Neuronal stem cell (in vitro differentiated cells): ENCODE results near the gene SPECC1L.

Source experiments
- DNase-seq: peaks from one replicate; pipeline ENCODE4 v3.0.0-alpha.2; 2013; ENCODE audit warnings: low spot score
- H2AFZ ChIP-seq: one replicate; pipeline ENCODE4 v1.6.1; 2013; ENCODE audit warnings: mild to moderate bottlenecking, low read length, inconsistent platforms
- H2AK5ac ChIP-seq: 2 replicates; pipeline ENCODE4 v1.6.1; 2013; ENCODE audit warnings: low read depth, mild to moderate bottlenecking, inconsistent platforms, low read length, moderate library complexity, mixed read lengths
- H2BK120ac ChIP-seq: 2 replicates; pipeline ENCODE4 v1.6.1; 2013; ENCODE audit warnings: low read depth, mild to moderate bottlenecking, inconsistent platforms, low read length, moderate library complexity, mixed read lengths
- H2BK12ac ChIP-seq: one replicate; pipeline ENCODE4 v1.6.1; 2013; ENCODE audit warnings: low read length, inconsistent platforms
- H2BK15ac ChIP-seq: 2 replicates; pipeline ENCODE4 v1.6.1; 2013; ENCODE audit warnings: mild to moderate bottlenecking, low read length, inconsistent platforms, mixed read lengths
- H2BK5ac ChIP-seq: one replicate; pipeline ENCODE4 v1.6.1; 2013; ENCODE audit warnings: inconsistent platforms, mild to moderate bottlenecking, low read length, moderate library complexity
- H3K14ac ChIP-seq: one replicate; pipeline ENCODE4 v1.6.1; 2013; ENCODE audit warnings: low read length, inconsistent platforms
- H3K18ac ChIP-seq: 2 replicates; pipeline ENCODE4 v1.6.1; 2013; ENCODE audit warnings: low read length, inconsistent platforms
- H3K23ac ChIP-seq: 2 replicates; pipeline ENCODE4 v1.6.1; 2013; ENCODE audit warnings: low read depth, mild to moderate bottlenecking, mixed read lengths, low read length, inconsistent platforms; ENCODE audit not compliant: poor library complexity
- H3K27ac ChIP-seq: replicated peaks from 3 replicates; pipeline ENCODE4 v1.5.1; 2013; ENCODE audit warnings: low read length, inconsistent platforms
- H3K27me3 ChIP-seq, 3 experiments: 2 replicates each; pipeline ENCODE4 v1.6.1; 2013; ENCODE audit warnings: low read length in 3 of 3, mild to moderate bottlenecking in 2 of 3, inconsistent platforms in 1 of 3, low read depth in 1 of 3, mixed read lengths in 1 of 3, moderate library complexity in 1 of 3; ENCODE audit not compliant: control insufficient read depth in 3 of 3, insufficient read depth in 3 of 3
- H3K36me3 ChIP-seq, 2 donors: replicated peaks in 1 of 2; 2 replicates each; pipeline ENCODE4 v1.6.1; 2013; ENCODE audit warnings: low read length in 2 of 2; ENCODE audit not compliant: control insufficient read depth in 2 of 2, insufficient read depth in 2 of 2
- H3K4ac ChIP-seq: 2 replicates; pipeline ENCODE4 v1.6.1; 2013; ENCODE audit warnings: inconsistent platforms, mild to moderate bottlenecking, low read length, moderate library complexity
- H3K4me1 ChIP-seq, 2 donors: 1 replicate in 1 of 2; 2 replicates in 1 of 2; pipeline ENCODE4 v1.6.1; 2013; ENCODE audit warnings: low read length in 2 of 2, low read depth in 1 of 2; ENCODE audit not compliant: control insufficient read depth in 2 of 2, insufficient read depth in 1 of 2
- H3K4me2 ChIP-seq: one replicate; pipeline ENCODE4 v1.6.1; 2013; ENCODE audit warnings: mild to moderate bottlenecking, low read length, inconsistent platforms; ENCODE audit not compliant: insufficient read depth, poor library complexity, severe bottlenecking
- H3K4me3 ChIP-seq, 2 donors: 2 replicates each; pipeline ENCODE4 v1.5.1; 2013; ENCODE audit warnings: low read length in 2 of 2, mild to moderate bottlenecking in 2 of 2, inconsistent platforms in 1 of 2, moderate library complexity in 1 of 2
- H3K79me1 ChIP-seq: one replicate; pipeline ENCODE4 v1.6.1; 2013; ENCODE audit warnings: low read depth, mild to moderate bottlenecking, inconsistent platforms, low read length, moderate library complexity
- H3K9ac ChIP-seq: one replicate; pipeline ENCODE4 v1.6.1; 2013; ENCODE audit warnings: mild to moderate bottlenecking, low read depth, low read length, inconsistent platforms; ENCODE audit not compliant: poor library complexity
- H3K9me3 ChIP-seq, 2 donors: replicated peaks in 1 of 2; 2 replicates each; pipeline versions ENCODE3 to v1.6.1; 2013; ENCODE audit warnings: low read length in 2 of 2, mild to moderate bottlenecking in 2 of 2, inconsistent platforms in 1 of 2, low read depth in 1 of 2, mixed read lengths in 1 of 2, moderate library complexity in 1 of 2; ENCODE audit not compliant: control insufficient read depth in 2 of 2, insufficient read depth in 1 of 2
- H4K8ac ChIP-seq: one replicate; pipeline ENCODE4 v1.6.1; 2013; ENCODE audit warnings: low read depth, mild to moderate bottlenecking, inconsistent platforms, low read length, moderate library complexity
- H4K91ac ChIP-seq: one replicate; pipeline ENCODE4 v1.6.1; 2013; ENCODE audit warnings: low read length, low read depth, mild to moderate bottlenecking, inconsistent platforms; ENCODE audit not compliant: poor library complexity
- WGBS, 2 donors: extraction: QIAGEN DNeasy Blood & Tissue Kit; methylation state at CpG; one replicate each; pipeline ENCODE4 v1.1.7; 2013; ENCODE audit warnings: missing lambda C conversion rate in 2 of 2, mixed read lengths in 1 of 2; ENCODE audit not compliant: insufficient read length in 2 of 2, insufficient replicate concordance in 1 of 2; ENCODE audit errors: extremely low coverage in 2 of 2; 5-methylcytosine and 5-hydroxymethylcytosine counted together

Gene SPECC1L

GRCh38 chr22:24412274-24412673 is 141.6 kb downstream of the SPECC1L start:
- no peak overlapping the region for H2AK5ac ChIP-seq
- no peak overlapping the region for H2BK15ac ChIP-seq
- H3K9me3 ChIP-seq, result no peaks in the 10 kb centered on the region
- no peak overlapping the region for H2BK120ac ChIP-seq
- H3K27me3 ChIP-seq, result no peaks in the 10 kb centered on the region
- peak overlapping the region; percentile 44 for H3K18ac ChIP-seq
- H3K9ac ChIP-seq, result no peak overlapping the region
- peaks cover 2 to 4% of the 10 kb centered on the region in 2 donors for H3K4me1 ChIP-seq
- H4K91ac ChIP-seq, result no peak overlapping the region
- H3K36me3 ChIP-seq, result peaks cover 22 to 87% of the 10 kb centered on the region in 2 donors
- peaks cover 1% of the 10 kb centered on the region for H3K79me1 ChIP-seq
- H4K8ac ChIP-seq, result no peak overlapping the region
- no peak overlapping the region for H2BK5ac ChIP-seq
- no peak for DNase-seq
- H3K27ac ChIP-seq, result no peak overlapping the region
- no peak overlapping the region for H3K14ac ChIP-seq
- H2BK12ac ChIP-seq, result no peak overlapping the region
- no peak overlapping the region for H3K4ac ChIP-seq
- no CpG with 5 or more reads among the region's 7 CpGs for WGBS, 2 donors
- H3K4me3 ChIP-seq, result no peak overlapping the region
- no peak overlapping the region for H3K23ac ChIP-seq
- H3K4me2 ChIP-seq, result no peak overlapping the region
- H2AFZ ChIP-seq, result no peak overlapping the region

DNA sequence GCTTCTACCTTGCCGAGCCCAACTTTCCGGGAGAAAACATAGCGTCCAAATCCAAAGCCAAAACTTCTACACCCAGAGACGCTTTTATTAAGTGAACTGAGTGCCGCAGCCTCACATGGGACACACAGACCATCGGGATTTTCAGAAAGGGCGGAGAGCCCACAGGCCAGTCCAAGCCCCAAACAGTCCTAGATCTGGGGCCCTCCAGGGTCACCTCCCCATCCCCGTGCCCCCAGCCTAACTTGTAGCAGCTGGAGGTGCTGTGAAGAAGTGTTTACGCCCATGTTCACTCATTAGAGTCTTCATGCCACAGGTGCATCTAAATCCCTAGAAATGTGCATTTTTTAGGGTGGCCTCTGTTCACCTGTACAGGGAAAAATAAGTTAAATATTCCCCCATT is 142.6 kb downstream of the SPECC1L start:
- H4K8ac ChIP-seq, result no peak overlapping the region
- H2AK5ac ChIP-seq, result no peak overlapping the region
- no peak overlapping the region for H3K23ac ChIP-seq
- H3K4me3 ChIP-seq, result no peak overlapping the region
- H2BK12ac ChIP-seq, result no peak overlapping the region
- no peak overlapping the region for H4K91ac ChIP-seq
- no peak overlapping the region for H2BK15ac ChIP-seq
- no peak overlapping the region for H3K4ac ChIP-seq
- no peak overlapping the region for H2BK120ac ChIP-seq
- DNase-seq, result no peak
- no peak overlapping the region for H3K14ac ChIP-seq
- no peak overlapping the region for H2AFZ ChIP-seq
- H3K79me1 ChIP-seq, result peaks cover under 1% of the 10 kb centered on the region
- no peak overlapping the region for H3K9ac ChIP-seq
- no peak overlapping the region for H2BK5ac ChIP-seq
- H3K9me3 ChIP-seq, result no peaks in the 10 kb centered on the region
- H3K27ac ChIP-seq, result no peak overlapping the region
- H3K4me1 ChIP-seq, result no peaks in the 10 kb centered on the region
- H3K36me3 ChIP-seq, result peaks cover 27 to 84% of the 10 kb centered on the region in 2 donors
- WGBS, 2 donors, result no CpG with 5 or more reads among the region's 9 CpGs
- H3K27me3 ChIP-seq, result no peaks in the 10 kb centered on the region
- no peak overlapping the region for H3K18ac ChIP-seq
- no peak overlapping the region for H3K4me2 ChIP-seq

GRCh38 chr22:24413736-24414385 is 143.2 kb downstream of the SPECC1L start:
- Histone ChIP-seq H3K36me3 (peaks cover 26 to 83% of the 10 kb centered on the region in 2 donors), H3K27ac (no peak overlapping the region), H3K9ac (no peak overlapping the region), H2BK120ac (no peak overlapping the region), H3K79me1 (no peaks in the 10 kb centered on the region), H4K8ac (no peak overlapping the region), H3K4ac (no peak overlapping the region), H3K4me3 (no peak overlapping the region), H3K4me1 (no peaks in the 10 kb centered on the region), H3K18ac (no peak overlapping the region), H2BK5ac (no peak overlapping the region), H3K9me3 (no peaks in the 10 kb centered on the region), H2AFZ (no peak overlapping the region), H3K23ac (no peak overlapping the region), H2BK12ac (no peak overlapping the region), H2BK15ac (no peak overlapping the region), H3K14ac (no peak overlapping the region), H3K4me2 (no peak overlapping the region), H3K27me3 (no peaks in the 10 kb centered on the region), H4K91ac (no peak overlapping the region), H2AK5ac (no peak overlapping the region)
- no CpG with 5 or more reads among the region's 18 CpGs for WGBS, 2 donors
- no peak for DNase-seq

DNA sequence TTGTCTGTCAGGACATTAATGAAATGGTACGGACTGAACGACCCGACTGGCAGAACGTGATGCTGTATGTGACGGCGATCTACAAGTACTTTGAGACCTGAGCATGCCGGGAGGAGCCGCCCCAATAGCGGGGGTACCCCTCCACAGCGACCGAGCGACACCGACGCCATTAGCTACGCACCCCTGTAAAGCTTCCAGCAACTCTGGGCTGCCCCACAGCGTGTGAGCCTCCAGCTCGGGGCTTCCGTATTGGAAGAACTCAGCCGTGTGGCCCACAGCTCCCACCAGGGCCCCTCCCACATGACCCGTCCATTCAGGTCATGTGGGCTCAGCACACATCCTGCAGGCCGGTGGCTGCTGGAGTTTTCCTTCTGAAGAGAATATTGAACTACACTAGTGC is 143.9 kb downstream of the SPECC1L start:
- Histone ChIP-seq H3K4ac (no peak overlapping the region), H2BK120ac (no peak overlapping the region), H3K9ac (no peak overlapping the region), H3K14ac (no peak overlapping the region), H2BK5ac (no peak overlapping the region), H3K4me2 (no peak overlapping the region), H3K4me3 (no peak overlapping the region), H4K91ac (no peak overlapping the region), H3K23ac (no peak overlapping the region), H3K27ac (no peak overlapping the region), H4K8ac (no peak overlapping the region), H2BK12ac (no peak overlapping the region), H3K36me3 (peaks cover 26 to 88% of the 10 kb centered on the region in 2 donors), H3K4me1 (peaks cover under 1 to 5% of the 10 kb centered on the region in 2 donors), H3K9me3 (no peaks in the 10 kb centered on the region), H2AFZ (no peak overlapping the region), H3K27me3 (no peaks in the 10 kb centered on the region), H3K18ac (no peak overlapping the region), H3K79me1 (no peaks in the 10 kb centered on the region), H2AK5ac (no peak overlapping the region), H2BK15ac (no peak overlapping the region)
- WGBS, 2 donors, result no CpG with 5 or more reads among the region's 21 CpGs
- no peak for DNase-seq
